H1 (cell line): ENCODE data around the gene IRF2BP2. TPM values are rescaled to one million over a fixed set of nuclear protein-coding genes. Genes with fewer than 3 reads are reported as not detected.

Experiments
- CTCF ChIA-PET: fragments of 300-600 bp; sonication (Branson Sonifier 250); formaldehyde crosslinking; loops from one replicate; lab custom pipeline; 2021; ENCODE audit not compliant: partially characterized antibody; lab: Charles Lee
- POLR2A ChIA-PET: fragments of 300-600 bp; sonication (Branson Sonifier 250); formaldehyde crosslinking; loops from one replicate; lab custom pipeline; 2021; ENCODE audit warnings: inconsistent platforms; ENCODE audit not compliant: partially characterized antibody; lab: Charles Lee
- DNase-seq, 2 experiments: peaks; one replicate each; pipeline versions ENCODE4 v3.0.0 to v3.0.0-alpha.2; 2010 to 2022; ENCODE audit warnings: low spot score in 2 of 2, low read depth in 1 of 2, mixed read lengths in 1 of 2
- FAIRE-seq: peaks from 2 replicates; lab custom pipeline; 2011; peaks lifted over from hg19 to GRCh38; lab: Jason Lieb, UNC
- H2AFZ ChIP-seq: 2 replicates; pipeline ENCODE4 v1.8.1; 2012; ENCODE audit warnings: low read length, inconsistent platforms
- H2AK5ac ChIP-seq: 2 replicates; pipeline ENCODE4 v1.6.1; 2013; ENCODE audit warnings: low read depth, low read length
- H2BK120ac ChIP-seq: replicated peaks from 2 replicates; pipeline ENCODE3; 2013; ENCODE audit warnings: low read depth, low read length, inconsistent platforms
- H2BK12ac ChIP-seq: 2 replicates; pipeline ENCODE4 v1.6.1; 2013; ENCODE audit warnings: low read depth, low read length
- H2BK15ac ChIP-seq: 2 replicates; pipeline ENCODE4 v1.6.1; 2013; ENCODE audit warnings: low read length
- H2BK20ac ChIP-seq: 2 replicates; pipeline ENCODE4 v1.6.1; 2013; ENCODE audit warnings: low read length
- H2BK5ac ChIP-seq: 2 replicates; pipeline ENCODE4 v1.6.1; 2013; ENCODE audit warnings: low read depth, low read length
- H3K14ac ChIP-seq: 2 replicates; pipeline ENCODE4 v1.6.1; 2013; ENCODE audit warnings: inconsistent platforms; ENCODE audit not compliant: insufficient read length
- H3K18ac ChIP-seq: 2 replicates; pipeline ENCODE4 v1.6.1; 2013; ENCODE audit warnings: low read length; ENCODE audit errors: extremely low read depth
- H3K23ac ChIP-seq: 2 replicates; pipeline ENCODE4 v1.6.1; 2013; ENCODE audit warnings: inconsistent platforms; ENCODE audit not compliant: insufficient read length
- H3K23me2 ChIP-seq: 2 replicates; pipeline ENCODE4 v1.6.1; 2013; ENCODE audit warnings: low read depth, low read length
- H3K27ac ChIP-seq: 2 replicates; pipeline ENCODE4 v1.6.1; 2011; ENCODE audit warnings: low read depth, low read length, inconsistent platforms
- H3K27me3 ChIP-seq, 4 experiments: replicated peaks in 1 of 4; 1 replicate in 1 of 4; 2 replicates in 3 of 4; pipeline versions ENCODE4 v1.6.1 to v1.8.1; 2011 to 2013; ENCODE audit warnings: low read length in 3 of 4, mild to moderate bottlenecking in 3 of 4, inconsistent platforms in 2 of 4, mixed read lengths in 2 of 4, moderate library complexity in 1 of 4; ENCODE audit not compliant: control insufficient read depth in 3 of 4, insufficient read depth in 3 of 4; ENCODE audit errors: extremely low read depth in 1 of 4
- H3K36me3 ChIP-seq, 4 experiments: 2 replicates each; pipeline versions ENCODE4 v1.6.1 to v1.8.1; 2011 to 2013; ENCODE audit warnings: mild to moderate bottlenecking in 4 of 4, low read length in 3 of 4, moderate library complexity in 2 of 4, control low read depth in 1 of 4, inconsistent platforms in 1 of 4; ENCODE audit not compliant: insufficient read depth in 4 of 4, control insufficient read depth in 2 of 4
- H3K4ac ChIP-seq: replicated peaks from 2 replicates; pipeline ENCODE3; 2013; ENCODE audit warnings: low read length, low read depth, mixed read lengths, inconsistent platforms; ENCODE audit not compliant: insufficient read length
- H3K4me1 ChIP-seq, 4 experiments: replicated peaks in 1 of 4; 1 replicate in 1 of 4; 2 replicates in 3 of 4; pipeline versions ENCODE4 v1.6.1 to v1.8.1; 2011 to 2013; ENCODE audit warnings: low read length in 3 of 4, inconsistent platforms in 2 of 4, mixed read lengths in 1 of 4; ENCODE audit not compliant: insufficient read depth in 4 of 4, control insufficient read depth in 3 of 4
- H3K4me2 ChIP-seq, 2 experiments: 2 replicates each; pipeline versions ENCODE4 v1.6.1 to v1.8.1; 2011 to 2013; ENCODE audit warnings: low read depth in 2 of 2, low read length in 2 of 2, control low read depth in 1 of 2, inconsistent platforms in 1 of 2, mild to moderate bottlenecking in 1 of 2; ENCODE audit not compliant: insufficient read depth in 1 of 2
- H3K4me3 ChIP-seq, 4 experiments: fragments of 200-600, 300-600 bp in 1 of 4; sonication (generic), shearing (Covaris generic), sonication (Bioruptor Twin) in 1 of 4; 2 replicates each; pipeline versions ENCODE4 v1.5.1 to v1.8.1; 2011 to 2016; ENCODE audit warnings: low read length in 4 of 4, low read depth in 3 of 4, control low read depth in 2 of 4, inconsistent platforms in 2 of 4, mild to moderate bottlenecking in 2 of 4, mixed read lengths in 1 of 4, moderate library complexity in 1 of 4; ENCODE audit not compliant: insufficient read depth in 2 of 4; ENCODE audit errors: extremely low read depth in 1 of 4
- H3K56ac ChIP-seq: replicated peaks from 2 replicates; pipeline ENCODE3; 2013; ENCODE audit warnings: low read depth, mild to moderate bottlenecking, mixed read lengths, low read length, inconsistent platforms; ENCODE audit not compliant: insufficient read length
- H3K79me1 ChIP-seq: 2 replicates; pipeline ENCODE4 v1.6.1; 2013; ENCODE audit warnings: low read depth, low read length, control low read depth
- H3K79me2 ChIP-seq, 2 experiments: 2 replicates each; pipeline versions ENCODE4 v1.6.1 to v1.8.1; 2012 to 2013; ENCODE audit warnings: low read length in 2 of 2, mild to moderate bottlenecking in 2 of 2, inconsistent platforms in 1 of 2; ENCODE audit not compliant: insufficient read depth in 2 of 2, control insufficient read depth in 1 of 2
- H3K9ac ChIP-seq, 4 experiments: replicated peaks in 1 of 4; 1 replicate in 1 of 4; 2 replicates in 3 of 4; pipeline versions ENCODE4 v1.6.1 to v1.8.1; 2011 to 2013; ENCODE audit warnings: low read depth in 3 of 4, low read length in 3 of 4, control low read depth in 2 of 4, mild to moderate bottlenecking in 2 of 4, moderate library complexity in 2 of 4, inconsistent platforms in 1 of 4; ENCODE audit errors: extremely low read depth in 1 of 4
- H3K9me3 ChIP-seq, 2 experiments: 2 replicates each; pipeline versions ENCODE4 v1.6.1 to v1.8.1; 2012 to 2013; ENCODE audit warnings: mild to moderate bottlenecking in 2 of 2, moderate library complexity in 2 of 2, control low read depth in 1 of 2, inconsistent platforms in 1 of 2, low read depth in 1 of 2, low read length in 1 of 2, mixed read lengths in 1 of 2; ENCODE audit not compliant: insufficient read depth in 2 of 2
- H4K20me1 ChIP-seq, 2 experiments: replicated peaks in 1 of 2; 2 replicates each; pipeline versions ENCODE3 to v1.8.1; 2011 to 2013; ENCODE audit warnings: inconsistent platforms in 2 of 2, low read length in 2 of 2, mild to moderate bottlenecking in 1 of 2; ENCODE audit not compliant: insufficient read depth in 2 of 2, control insufficient read depth in 1 of 2
- H4K5ac ChIP-seq: 2 replicates; pipeline ENCODE4 v1.6.1; 2013; ENCODE audit warnings: low read length, low read depth, mixed read lengths, inconsistent platforms; ENCODE audit not compliant: insufficient read length
- H4K8ac ChIP-seq: 2 replicates; pipeline ENCODE4 v1.8.0; 2013; ENCODE audit warnings: mild to moderate bottlenecking, moderate library complexity, low read length, inconsistent platforms; ENCODE audit not compliant: insufficient read depth; ENCODE audit errors: extremely low read depth
- H4K91ac ChIP-seq: replicated peaks from 2 replicates; pipeline ENCODE3; 2013; ENCODE audit warnings: low read length, mixed read lengths, inconsistent platforms; ENCODE audit not compliant: insufficient read length
- ATF2 ChIP-seq: IDR thresholded peaks from 2 replicates; pipeline ENCODE4 v1.6.1; 2012; ENCODE audit warnings: low read length, inconsistent platforms
- ATF3 ChIP-seq: IDR thresholded peaks from 2 replicates; pipeline ENCODE4 v1.6.1; 2011; ENCODE audit warnings: low read depth, mild to moderate bottlenecking, low read length; ENCODE audit not compliant: insufficient read depth
- EGR1 ChIP-seq: IDR thresholded peaks from 2 replicates; pipeline ENCODE4 v1.6.1; 2011; ENCODE audit warnings: low read depth, low read length, borderline replicate concordance
- JUND ChIP-seq: IDR thresholded peaks from 2 replicates; pipeline ENCODE4 v1.6.1; 2011; ENCODE audit warnings: mild to moderate bottlenecking, improper control_type of control experiment, low read length
- SAP30 ChIP-seq: fragments of 300-600 bp; sonication (generic); IDR thresholded peaks from 2 replicates; pipeline ENCODE4 v1.7.1; 2012; ENCODE audit warnings: low read length, moderate library complexity, mild to moderate bottlenecking, inconsistent platforms; ENCODE audit not compliant: insufficient read depth, insufficient replicate concordance
- TAF1 ChIP-seq: IDR thresholded peaks from 2 replicates; pipeline ENCODE4 v1.6.1; 2011; ENCODE audit warnings: mild to moderate bottlenecking, low read depth, low read length
- USF2 ChIP-seq: IDR thresholded peaks from 2 replicates; pipeline ENCODE4 v1.6.1; 2011; ENCODE audit warnings: low read length, improper control_type of control experiment
- WGBS, 2 experiments: shearing (Covaris generic) in 1 of 2; methylation state at CpG; one replicate each; pipeline versions ENCODE4 v1.1.6 to v1.1.7; 2013 to 2015; ENCODE audit warnings: low lambda C conversion rate in 2 of 2, mixed read lengths in 2 of 2, inconsistent platforms in 1 of 2, low coverage in 1 of 2, missing lambda C conversion rate in 1 of 2; ENCODE audit not compliant: insufficient replicate concordance in 2 of 2, insufficient coverage in 1 of 2, insufficient read length in 1 of 2; ENCODE audit errors: extremely low coverage in 1 of 2, missing lambda C conversion rate in 1 of 2; 5-methylcytosine and 5-hydroxymethylcytosine counted together
- polyA plus RNA-seq, 7 experiments: library from polyadenylated mRNA; depleted of rRNA in 3 of 7; stranded (reverse) in 5 of 7; unstranded in 2 of 7; fragments of >200 nt in 5 of 7; fragments of 200-250 nt in 2 of 7; gene quantifications; 1 replicate in 5 of 7; 2 replicates in 1 of 7; 4 replicates in 1 of 7; pipeline versions ENCODE4 v1.2.1 to v1.2.3, GENCODE V29; 2011 to 2013; ENCODE audit warnings: missing spikeins in 2 of 7, mixed read lengths in 2 of 7
- total RNA-seq: library from RNA; stranded (reverse); fragmentation: NEBNext Ultra II Directional; extraction: Animal tissue kit (Norgen Biotek cat#: 25700); gene quantifications from 2 replicates; pipeline ENCODE4 v1.2.1, GENCODE V29; 2021

IRF2BP2 gene
- total and polyA plus RNA-seq, 2 of the 8 experiments (the other 6 are each of a cell fraction or from before 2014, with no cell fraction given) = 24.9 to 67.5 TPM

- POLR2A ChIA-PET = no interaction called here
- no peak for FAIRE-seq
Measured at GRCh38 chr1:234582186-234582585, 27.8 kb downstream of the IRF2BP2 start.

More at GRCh38 chr1:234582186-234582585, 27.8 kb downstream of the IRF2BP2 start:
- Histone ChIP-seq H3K23ac (no peak overlapping the region), H3K4me1 (no peaks in the 10 kb centered on the region), H3K79me1 (no peaks in the 10 kb centered on the region), H3K27ac (no peak overlapping the region), H3K4ac (peak overlapping the region; percentile 35), H3K9me3 (no peaks in the 10 kb centered on the region), H2BK12ac (no peak overlapping the region), H3K79me2 (no peaks in the 10 kb centered on the region), H3K56ac (no peak overlapping the region), H2BK5ac (no peak overlapping the region), H4K20me1 (no peaks in the 10 kb centered on the region), H3K4me3 (no peak overlapping the region), H2BK20ac (0 out of 2 replicates have a peak overlapping the region, but pooled peaks have one; percentile 32), H4K8ac (no peak overlapping the region), H3K23me2 (0 out of 2 replicates have a peak, but pooled peaks cover 1% of the 10 kb centered on the region), H4K91ac (no peak overlapping the region), H2AFZ (no peak overlapping the region), H3K9ac (no peak overlapping the region), H3K18ac (no peak overlapping the region), H4K5ac (no peak overlapping the region), H3K4me2 (no peak overlapping the region), H3K36me3 (no peaks in the 10 kb centered on the region), H3K14ac (no peak overlapping the region), H2BK15ac (no peak overlapping the region), H3K27me3 (no peaks in the 10 kb centered on the region), H2BK120ac (no peak overlapping the region), H2AK5ac (no peak overlapping the region)
- CTCF ChIA-PET = interaction anchor here (0.6 to 0.7 kb wide), 2 partner anchors 9 to 49 kb away, joined by 4 to 5 read pairs; no protein-coding TSS in a partner anchor
- 93% methylated on average over 8 of the region's 8 CpGs; no CpG with 5 or more reads in 1 of the 2 experiments for WGBS, 2 experiments
- DNase-seq = no peak
- TF ChIP-seq EGR1 (no peak), TAF1 (no peak), ATF3 (no peak), USF2 (no peak), JUND (no peak), SAP30 (no peak), ATF2 (no peak)
